Activated T-helper 1 cell treated with anti-CD3 and anti-CD28 coated beads, Interleukin-12 subunit alpha, Interleukin-12 subunit beta, Interleukin-2, Interleukin-4 antibody, amounts not matched to agents 30 ng/mL and 10 ng/mL and 1 ng/mL, durations not matched to agents 14 hours and 24 hours and 36 hours (primary cell): ENCODE results near the gene HNRNPA3. TPM values are rescaled to one million over a fixed set of nuclear protein-coding genes. Genes with fewer than 3 reads are reported as not detected.
"Not testable (repeated sequence)": the region's sequence is repeated elsewhere in the genome, so short reads cannot be mapped to it uniquely, and the experiment has no call there.

Experiments
- DNase-seq: peaks from one replicate; pipeline ENCODE4 v3.0.0; 2021; ENCODE audit warnings: low spot score
- H3K27ac Mint-ChIP-seq: one replicate; pipeline ENCODE4 v1.8.0; 2021; ENCODE audit warnings: mild to moderate bottlenecking, mixed read lengths
- H3K27me3 Mint-ChIP-seq: one replicate; pipeline ENCODE4 v1.8.0; 2022; ENCODE audit warnings: mild to moderate bottlenecking, moderate library complexity, mixed read lengths; ENCODE audit not compliant: insufficient read depth
- H3K36me3 Mint-ChIP-seq: one replicate; pipeline ENCODE4 v1.8.0; 2021; ENCODE audit warnings: low read depth, mixed read lengths
- H3K4me1 Mint-ChIP-seq: one replicate; pipeline ENCODE4 v1.8.0; 2021; ENCODE audit warnings: low read depth, mixed read lengths
- H3K4me3 Mint-ChIP-seq: one replicate; pipeline ENCODE4 v1.8.0; 2021; ENCODE audit warnings: mild to moderate bottlenecking, moderate library complexity, mixed read lengths
- H3K9me3 Mint-ChIP-seq: one replicate; pipeline ENCODE4 v1.8.0; 2021; ENCODE audit warnings: mixed read lengths
- intact Hi-C: fragments of 100-400 bp; cut with micrococcal nuclease; formaldehyde crosslinking; loops from one replicate; pipeline ENCODE4 v1.15.1; 2024
- total RNA-seq: library from RNA; stranded (reverse); gene quantifications from 2 replicates; pipeline ENCODE4 v1.2.3, GENCODE V29; 2022

The HNRNPA3 gene
- total RNA-seq, 1 donor from 2014 or later = 326 TPM

GRCh38 chr2:177243476-177243875 lies 30.9 kb downstream of the HNRNPA3 start:
- Mint-ChIP-seq H3K4me3 (peak overlapping the region; percentile 26), H3K27ac (peak overlapping the region; percentile 85)
- no peak for DNase-seq

GRCh38 chr2:177244244-177244771 lies 31.7 kb downstream of the HNRNPA3 start:
- no peaks in the 10 kb centered on the region for H3K27me3 Mint-ChIP-seq
- intact Hi-C loops = no loop called here
- peaks cover 20% of the 10 kb centered on the region for H3K36me3 Mint-ChIP-seq
- H3K4me3 Mint-ChIP-seq = no peak overlapping the region
- DNase-seq = no peak
- H3K27ac Mint-ChIP-seq = peak overlapping the region; percentile 77
- H3K4me1 Mint-ChIP-seq = peaks cover 72% of the 10 kb centered on the region
- no peaks in the 10 kb centered on the region for H3K9me3 Mint-ChIP-seq

More at GRCh38 chr2:177243476-177243875, 30.9 kb downstream of the HNRNPA3 start:
- Mint-ChIP-seq H3K36me3 (peaks cover 20% of the 10 kb centered on the region), H3K9me3 (no peaks in the 10 kb centered on the region), H3K27me3 (no peaks in the 10 kb centered on the region), H3K4me1 (peaks cover 81% of the 10 kb centered on the region)
- intact Hi-C loops = no loop called here

GRCh38 chr2:177245010-177245422 lies 32.4 kb downstream of the HNRNPA3 start:
- no peaks in the 10 kb centered on the region for H3K27me3 Mint-ChIP-seq
- intact Hi-C loops = no loop called here
- H3K4me3 Mint-ChIP-seq = no peak overlapping the region
- peaks cover 19% of the 10 kb centered on the region for H3K36me3 Mint-ChIP-seq
- peak overlapping the region; percentile 55 for H3K27ac Mint-ChIP-seq
- DNase-seq = no peak
- no peaks in the 10 kb centered on the region for H3K9me3 Mint-ChIP-seq
- H3K4me1 Mint-ChIP-seq = peaks cover 71% of the 10 kb centered on the region

- H3K27ac Mint-ChIP-seq = no peak overlapping the region
- no peak overlapping the region for H3K4me3 Mint-ChIP-seq
- no peaks in the 10 kb centered on the region for H3K9me3 Mint-ChIP-seq
- H3K4me1 Mint-ChIP-seq = peaks cover 71% of the 10 kb centered on the region
- DNase-seq = no peak
- peaks cover 27% of the 10 kb centered on the region for H3K36me3 Mint-ChIP-seq
- no peaks in the 10 kb centered on the region for H3K27me3 Mint-ChIP-seq
- intact Hi-C loops = no loop called here
Observed at GRCh38 chr2:177246000-177246399, 33.4 kb downstream of the HNRNPA3 start.

- H3K4me3 Mint-ChIP-seq, H3K9me3 Mint-ChIP-seq, DNase-seq, intact Hi-C loops, H3K27me3 Mint-ChIP-seq, H3K27ac Mint-ChIP-seq: not testable (repeated sequence)
- peaks cover 32% of the 10 kb centered on the region for H3K36me3 Mint-ChIP-seq
- peaks cover 70% of the 10 kb centered on the region for H3K4me1 Mint-ChIP-seq
Observed at GRCh38 chr2:177246523-177247030, 34.0 kb downstream of the HNRNPA3 start.

GRCh38 chr2:177247693-177248262 lies 35.2 kb downstream of the HNRNPA3 start:
- Mint-ChIP-seq H3K4me3 (no peak overlapping the region), H3K9me3 (no peaks in the 10 kb centered on the region), H3K4me1 (peaks cover 70% of the 10 kb centered on the region), H3K27me3 (no peaks in the 10 kb centered on the region), H3K36me3 (peaks cover 31% of the 10 kb centered on the region), H3K27ac (no peak overlapping the region)
- intact Hi-C loops = no loop called here
- no peak for DNase-seq

- DNase-seq = no peak
- H3K27me3 Mint-ChIP-seq = no peaks in the 10 kb centered on the region
- H3K4me1 Mint-ChIP-seq = peaks cover 73% of the 10 kb centered on the region
- H3K27ac Mint-ChIP-seq = no peak overlapping the region
- H3K4me3 Mint-ChIP-seq = no peak overlapping the region
- intact Hi-C loops = no loop called here
- peaks cover 35% of the 10 kb centered on the region for H3K36me3 Mint-ChIP-seq
- no peaks in the 10 kb centered on the region for H3K9me3 Mint-ChIP-seq
Observed at GRCh38 chr2:177249038-177249437, 36.4 kb downstream of the HNRNPA3 start.

GRCh38 chr2:177250461-177250860 lies 37.9 kb downstream of the HNRNPA3 start:
- intact Hi-C loops = no loop called here
- Mint-ChIP-seq H3K27ac (peak overlapping the region; percentile 34), H3K4me3 (no peak overlapping the region), H3K9me3 (no peaks in the 10 kb centered on the region), H3K4me1 (peaks cover 76% of the 10 kb centered on the region), H3K27me3 (no peaks in the 10 kb centered on the region), H3K36me3 (peaks cover 28% of the 10 kb centered on the region)
- DNase-seq = no peak

GRCh38 chr2:177251165-177251542 lies 38.6 kb downstream of the HNRNPA3 start:
- H3K36me3 Mint-ChIP-seq = peaks cover 31% of the 10 kb centered on the region
- H3K27me3 Mint-ChIP-seq = no peaks in the 10 kb centered on the region
- intact Hi-C loops = no loop called here
- H3K4me3 Mint-ChIP-seq = peak overlapping the region; percentile 45
- peak overlapping the region; percentile 86 for H3K27ac Mint-ChIP-seq
- no peaks in the 10 kb centered on the region for H3K9me3 Mint-ChIP-seq
- H3K4me1 Mint-ChIP-seq = peaks cover 76% of the 10 kb centered on the region
- no peak for DNase-seq

GRCh38 chr2:177252808-177253531 lies 40.4 kb downstream of the HNRNPA3 start:
- Mint-ChIP-seq H3K4me3 (peak overlapping the region; percentile 63), H3K36me3 (peaks cover 37% of the 10 kb centered on the region)

GRCh38 chr2:177253704-177254103 lies 41.1 kb downstream of the HNRNPA3 start:
- peaks cover 4% of the 10 kb centered on the region for H3K9me3 Mint-ChIP-seq
- DNase-seq = no peak
- no peak overlapping the region for H3K4me3 Mint-ChIP-seq
- H3K27me3 Mint-ChIP-seq = no peaks in the 10 kb centered on the region
- H3K27ac Mint-ChIP-seq = peak overlapping the region; percentile 38
- peaks cover 88% of the 10 kb centered on the region for H3K4me1 Mint-ChIP-seq
- intact Hi-C loops = loop anchor here (1.0 kb wide), 1 partner anchor 9 kb away; no protein-coding TSS in a partner anchor
- H3K36me3 Mint-ChIP-seq = peaks cover 44% of the 10 kb centered on the region

More at GRCh38 chr2:177252808-177253531, 40.4 kb downstream of the HNRNPA3 start:
- intact Hi-C loops = loop anchor here (1.0 kb wide), 2 partner anchors 9 to 11 kb away; no protein-coding TSS in a partner anchor
- Mint-ChIP-seq H3K9me3 (no peaks in the 10 kb centered on the region), H3K27ac (peak overlapping the region; percentile 86), H3K27me3 (no peaks in the 10 kb centered on the region), H3K4me1 (peaks cover 81% of the 10 kb centered on the region)
- DNase-seq = no peak

- peaks cover 91% of the 10 kb centered on the region for H3K4me1 Mint-ChIP-seq
Observed at GRCh38 chr2:177254433-177255226, 42.0 kb downstream of the HNRNPA3 start.

More at GRCh38 chr2:177254433-177255226, 42.0 kb downstream of the HNRNPA3 start:
- intact Hi-C loops = no loop called here
- peaks cover 4% of the 10 kb centered on the region for H3K9me3 Mint-ChIP-seq
- peaks cover 47% of the 10 kb centered on the region for H3K36me3 Mint-ChIP-seq
- H3K27me3 Mint-ChIP-seq = no peaks in the 10 kb centered on the region
- DNase-seq = no peak
- H3K4me3 Mint-ChIP-seq = no peak overlapping the region
- peak overlapping the region; percentile 18 for H3K27ac Mint-ChIP-seq
